Erythroblast (primary cell): Measurements from ENCODE around the gene BAIAP2L1.

Source experiments
- GATA1 ChIP-seq: IDR thresholded peaks from 2 replicates; pipeline ENCODE4 v1.6.1; 2011; ENCODE audit warnings: low read depth, mild to moderate bottlenecking, control low read depth, low read length, moderate library complexity
- POLR2A ChIP-seq: IDR thresholded peaks from 2 replicates; pipeline ENCODE4 v1.6.1; 2011; ENCODE audit warnings: mild to moderate bottlenecking, low read length

GRCh38 chr7:98301693-98302470 is 99.0 kb downstream of the BAIAP2L1 start:
- TF ChIP-seq POLR2A (no peak), GATA1 (no peak)
